Suprapubic skin (tissue), 4 donors: ENCODE measurements around the gene IQSEC1.

Experiments
- CTCF ChIP-seq, 2 donors: fragments of 200-600 bp in 1 of 2; fragments of 450-650 bp in 1 of 2; sonication (generic) in 1 of 2; IDR thresholded peaks; one replicate each; pipeline ENCODE4 v1.5.1; 2016 to 2019; ENCODE audit warnings: antibody characterized with exemption in 2 of 2, mild to moderate bottlenecking in 1 of 2, moderate library complexity in 1 of 2
- POLR2A ChIP-seq, 2 donors: fragments of 450-650 bp; IDR thresholded peaks; one replicate each; pipeline ENCODE4 v1.6.1; 2017; ENCODE audit warnings: antibody characterized with exemption in 2 of 2, mild to moderate bottlenecking in 2 of 2, moderate library complexity in 2 of 2
- POLR2AphosphoS5 ChIP-seq, 3 donors: sonication (generic); formaldehyde crosslinking; IDR thresholded peaks; one replicate each; pipeline ENCODE4 v1.6.1; 2017; ENCODE audit warnings: antibody characterized with exemption in 3 of 3

- TF ChIP-seq CTCF (IDR thresholded peaks at IDR 0.05) = no peak
- no peak for TF ChIP-seq POLR2A (IDR thresholded peaks at IDR 0.05)
- TF ChIP-seq POLR2AphosphoS5 (IDR thresholded peaks at IDR 0.05) = no peak
Observed at GRCh38 chr3:12962292-12962691, 110.9 kb downstream of the IQSEC1 start.
